Measurements from ENCODE around the gene FAM184B. TPM values are rescaled to one million over a fixed set of nuclear protein-coding genes. Genes with fewer than 3 reads are reported as not detected.

FAM184B gene
- total RNA-seq, 1 donor from 2014 or later, result 0.02 TPM

- H3K4me3 Mint-ChIP-seq, result no peak overlapping the region
- H3K27ac Mint-ChIP-seq, result no peak overlapping the region
- DNase-seq (no peak), ATAC-seq (ENCODE audit: low read depth) (no peak)
- H3K4me1 Mint-ChIP-seq, result peaks cover 14% of the 10 kb centered on the region
- CTCF ChIA-PET, result no interaction called here
- intact Hi-C loops (cut with micrococcal nuclease), result no loop called here
- H3K9me3 Mint-ChIP-seq, result no peaks in the 10 kb centered on the region
- H3K27me3 Mint-ChIP-seq, result no peaks in the 10 kb centered on the region
- H3K36me3 Mint-ChIP-seq (ENCODE audit: low read depth), result peaks cover 85% of the 10 kb centered on the region
- POLR2A ChIA-PET, result no interaction called here
- no peak for TF ChIP-seq CTCF (IDR thresholded peaks at IDR 0.05)
These were observed 197.5 kb downstream of the FAM184B start for GRCh38 chr4:17583941-17584340.

GRCh38 chr4:17583276-17583675 is 198.1 kb downstream of the FAM184B start:
- Mint-ChIP-seq H3K9me3 (no peaks in the 10 kb centered on the region), H3K4me3 (no peak overlapping the region), H3K27ac (no peak overlapping the region), H3K4me1 (peaks cover 21% of the 10 kb centered on the region), H3K27me3 (no peaks in the 10 kb centered on the region), H3K36me3 (ENCODE audit: low read depth) (peaks cover 78% of the 10 kb centered on the region)
- intact Hi-C loops (cut with micrococcal nuclease), result no loop called here
- DNase-seq (no peak), ATAC-seq (ENCODE audit: low read depth) (no peak)
- TF ChIP-seq CTCF (IDR thresholded peaks at IDR 0.05), result no peak
- POLR2A ChIA-PET, result interaction anchor here (1.8 kb wide), 1 partner anchor 12 kb away, joined by 4 read pairs; no protein-coding TSS in a partner anchor
- CTCF ChIA-PET, result no interaction called here

- ChIA-PET POLR2A (no interaction called here), CTCF (no interaction called here)
These were observed 200.5 kb downstream of the FAM184B start for GRCh38 chr4:17580969-17581368.

More at GRCh38 chr4:17580969-17581368, 200.5 kb downstream of the FAM184B start:
- Mint-ChIP-seq H3K4me1 (peaks cover 32% of the 10 kb centered on the region), H3K36me3 (ENCODE audit: low read depth) (peaks cover 61% of the 10 kb centered on the region), H3K9me3 (no peaks in the 10 kb centered on the region), H3K4me3 (no peak overlapping the region), H3K27me3 (no peaks in the 10 kb centered on the region), H3K27ac (no peak overlapping the region)
- ATAC-seq (ENCODE audit: low read depth) (no peak), DNase-seq (no peak)
- intact Hi-C loops (cut with micrococcal nuclease), result no loop called here
- TF ChIP-seq CTCF (IDR thresholded peaks at IDR 0.05), result no peak

Other genes starting within 250 kb of the FAM184B start
- gene LAP3, start 204.4 kb downstream of the FAM184B start, total RNA-seq, result 45.1 and 50.5 TPM in 2 replicates
- 71.9 and 74.6 TPM in 2 replicates for gene MED28, start 167.0 kb downstream of the FAM184B start, total RNA-seq
- gene DCAF16, start 29.1 kb upstream of the FAM184B start, total RNA-seq, result 42.9 and 57.2 TPM in 2 replicates
- gene NCAPG, start 29.4 kb upstream of the FAM184B start, total RNA-seq, result 1.1 and 1.5 TPM in 2 replicates
- 11.9 and 12.6 TPM in 2 replicates for gene LCORL, start 240.1 kb upstream of the FAM184B start, total RNA-seq